ENCODE measurements around the gene RECQL5. TPM values are rescaled to one million over a fixed set of nuclear protein-coding genes. Genes with fewer than 3 reads are reported as not detected.

Gene RECQL5
- total RNA-seq, 1 experiment from 2014 or later, result 40.0 TPM

DNA sequence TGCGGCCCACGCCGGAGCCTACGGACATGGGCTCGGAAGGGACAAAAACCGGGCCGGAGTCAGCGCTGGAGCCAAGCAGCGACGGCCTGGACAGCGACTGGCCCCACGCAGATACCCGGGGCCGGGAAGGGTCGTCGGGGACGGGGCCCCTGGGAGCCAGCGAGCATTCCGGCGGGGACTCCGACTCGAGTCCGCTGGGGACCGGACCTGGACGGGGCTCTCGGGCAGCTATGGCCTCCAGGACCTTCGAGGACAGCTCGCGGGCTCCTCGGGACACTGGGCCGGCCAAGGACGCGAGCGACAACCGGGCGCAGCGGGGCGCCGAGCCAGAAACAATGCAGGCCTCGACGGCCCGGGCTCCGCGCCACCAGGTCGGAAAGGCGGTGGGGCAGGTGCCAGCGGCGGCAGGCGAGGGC is 78.3 kb downstream of the RECQL5 start:
- Histone ChIP-seq H2AFZ (ENCODE audit: low read length) (no peak overlapping the region), H3T11ph (ENCODE audit: low read length) (no peak overlapping the region), H3K9ac (ENCODE audit: extremely low read depth, insufficient read length, low read length) (no peak overlapping the region), H4K91ac (ENCODE audit: insufficient read length, low read depth, low read length) (no peak overlapping the region), H3K18ac (ENCODE audit: insufficient read length, low read depth, low read length) (peak overlapping the region; percentile 46), H4K20me1 (ENCODE audit: control insufficient read depth, insufficient read depth, insufficient read length) (no peaks in the 10 kb centered on the region), H3K4me2 (ENCODE audit: insufficient read depth, insufficient read length, low read length) (peak overlapping the region; percentile 43), H3K4ac (ENCODE audit: low read depth, low read length) (no peak overlapping the region), H3K9me3 (ENCODE audit: control insufficient read depth, low read depth, low read length) (no peaks in the 10 kb centered on the region), H2BK12ac (ENCODE audit: insufficient read length, low read depth, low read length) (no peak overlapping the region), H2AK5ac (ENCODE audit: insufficient read length, low read length) (no peak overlapping the region), H3K14ac (ENCODE audit: insufficient read depth, low read length) (peak overlapping the region; percentile 62; the same call in 1 of the 2 replicates), H3K27ac (ENCODE audit: insufficient read length, low read depth, low read length) (no peak overlapping the region), H3K27me3 (ENCODE audit: insufficient read depth, low read length) (no peaks in the 10 kb centered on the region), H2BK20ac (ENCODE audit: low read depth, low read length, poor library complexity, severe bottlenecking) (no peak overlapping the region), H3K79me1 (ENCODE audit: insufficient read depth, low read depth, low read length, poor library complexity, severe bottlenecking) (no peaks in the 10 kb centered on the region), H2BK120ac (ENCODE audit: low read depth, low read length, poor library complexity, severe bottlenecking) (no peak overlapping the region), H2BK15ac (ENCODE audit: low read depth, low read length) (no peak overlapping the region), H4K5ac (ENCODE audit: insufficient read length, low read depth, low read length) (no peak overlapping the region), H3K23me2 (ENCODE audit: insufficient read length, low read depth, low read length, poor library complexity, severe bottlenecking) (peaks cover 13% of the 10 kb centered on the region), H2BK5ac (ENCODE audit: insufficient read length, low read length) (no peak overlapping the region), H3K79me2 (ENCODE audit: insufficient read depth, low read length) (no peaks in the 10 kb centered on the region), H3K23ac (ENCODE audit: insufficient read length, low read depth, low read length) (no peak overlapping the region), H3K4me1 (ENCODE audit: insufficient read depth, low read length) (0 out of 2 replicates have a peak, but pooled peaks cover 3% of the 10 kb centered on the region), H4K8ac (replicated peaks; ENCODE audit: insufficient read length, low read depth, low read length) (no peak overlapping the region), H3K56ac (ENCODE audit: insufficient read length, low read depth, low read length) (no peak overlapping the region)
- Mint-ChIP-seq H3K36me3 (ENCODE audit: insufficient read depth in 1 of 3, low read depth in 3 of 3) (peaks cover 0 to 3% (median 1%) of the 10 kb centered on the region in 3 experiments; a peak in 4 of 7 replicates), H3K27me3 (ENCODE audit: low read depth) (peaks cover 4% of the 10 kb centered on the region), H3K4me1 (peaks cover 4 to 5% of the 10 kb centered on the region in 2 experiments; a peak in 3 of 4 replicates), H3K9me3 (peaks cover 5 to 7% of the 10 kb centered on the region in 2 experiments; a peak in 4 of 5 replicates), H3K4me3 (peak overlapping the region; percentile 57; a peak in 3 of 5 replicates), H3K27ac (no peak overlapping the region)
- TF ChIP-seq, protein P1, sequence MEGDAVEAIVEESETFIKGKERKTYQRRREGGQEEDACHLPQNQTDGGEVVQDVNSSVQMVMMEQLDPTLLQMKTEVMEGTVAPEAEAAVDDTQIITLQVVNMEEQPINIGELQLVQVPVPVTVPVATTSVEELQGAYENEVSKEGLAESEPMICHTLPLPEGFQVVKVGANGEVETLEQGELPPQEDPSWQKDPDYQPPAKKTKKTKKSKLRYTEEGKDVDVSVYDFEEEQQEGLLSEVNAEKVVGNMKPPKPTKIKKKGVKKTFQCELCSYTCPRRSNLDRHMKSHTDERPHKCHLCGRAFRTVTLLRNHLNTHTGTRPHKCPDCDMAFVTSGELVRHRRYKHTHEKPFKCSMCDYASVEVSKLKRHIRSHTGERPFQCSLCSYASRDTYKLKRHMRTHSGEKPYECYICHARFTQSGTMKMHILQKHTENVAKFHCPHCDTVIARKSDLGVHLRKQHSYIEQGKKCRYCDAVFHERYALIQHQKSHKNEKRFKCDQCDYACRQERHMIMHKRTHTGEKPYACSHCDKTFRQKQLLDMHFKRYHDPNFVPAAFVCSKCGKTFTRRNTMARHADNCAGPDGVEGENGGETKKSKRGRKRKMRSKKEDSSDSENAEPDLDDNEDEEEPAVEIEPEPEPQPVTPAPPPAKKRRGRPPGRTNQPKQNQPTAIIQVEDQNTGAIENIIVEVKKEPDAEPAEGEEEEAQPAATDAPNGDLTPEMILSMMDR (conservative IDR thresholded peaks at IDR 0.05), result no peak
- DNase-seq, result no peak
- no CpG with 5 or more reads among the region's 49 CpGs for WGBS (ENCODE audit: extremely low coverage, insufficient read length, low lambda C conversion rate)

All from H9 (cell line).